GM21717 (cell line): Measurements from ENCODE around the gene PLA2G15.
A peak's percentile ranks its signal among the peaks of the same experiment; 100 is the strongest.

Experiments used
- ATAC-seq: cut with Tn5 transposase; IDR thresholded peaks from one replicate; pipeline ENCODE4 v1.9.1; 2021; ENCODE audit warnings: mild to moderate bottlenecking, moderate library complexity; ENCODE audit not compliant: unreplicated experiment

The PLA2G15 gene

GRCh38 chr16:68249371-68249770, 4.2 kb downstream of the PLA2G15 start:
- ATAC-seq, result no peak

- no peak for ATAC-seq
Measured at GRCh38 chr16:68250951-68251350, 5.8 kb downstream of the PLA2G15 start.

DNA sequence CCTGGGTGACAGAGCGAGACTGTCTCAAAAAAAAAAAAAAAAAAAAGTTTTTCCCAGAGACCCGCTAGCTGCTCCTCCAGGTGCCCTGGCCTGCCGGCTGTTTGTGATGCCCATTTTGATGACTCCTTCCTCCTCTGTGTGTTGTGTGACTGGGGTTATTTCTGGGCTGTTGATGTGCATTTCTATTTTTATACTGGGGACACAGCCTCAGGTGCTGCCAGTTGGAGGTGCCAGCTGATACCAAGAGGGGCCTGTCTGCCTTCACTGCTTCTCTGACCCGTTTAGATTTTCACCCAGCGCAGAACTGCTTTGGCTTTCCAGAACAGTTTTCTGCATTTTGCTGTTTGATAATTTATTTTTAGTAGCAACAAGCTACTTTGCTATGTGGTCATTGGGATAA, 6.7 kb downstream of the PLA2G15 start:
- no peak for ATAC-seq

- no peak for ATAC-seq
Measured at GRCh38 chr16:68252383-68252782, 7.2 kb downstream of the PLA2G15 start.

- no peak for ATAC-seq
Measured at GRCh38 chr16:68253721-68254120, 8.5 kb downstream of the PLA2G15 start.

DNA sequence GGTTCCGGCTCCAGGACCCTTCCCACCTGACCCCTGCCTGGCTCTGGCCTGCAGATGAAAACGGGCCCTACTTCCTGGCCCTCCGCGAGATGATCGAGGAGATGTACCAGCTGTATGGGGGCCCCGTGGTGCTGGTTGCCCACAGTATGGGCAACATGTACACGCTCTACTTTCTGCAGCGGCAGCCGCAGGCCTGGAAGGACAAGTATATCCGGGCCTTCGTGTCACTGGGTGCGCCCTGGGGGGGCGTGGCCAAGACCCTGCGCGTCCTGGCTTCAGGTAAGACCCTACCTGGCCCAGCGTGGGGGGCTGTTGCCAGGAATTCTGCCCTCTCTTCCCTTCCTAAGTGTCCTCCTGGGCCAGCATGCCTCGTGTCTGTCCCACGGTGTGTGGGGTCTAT, 10.5 kb downstream of the PLA2G15 start:
- no peak for ATAC-seq

DNA sequence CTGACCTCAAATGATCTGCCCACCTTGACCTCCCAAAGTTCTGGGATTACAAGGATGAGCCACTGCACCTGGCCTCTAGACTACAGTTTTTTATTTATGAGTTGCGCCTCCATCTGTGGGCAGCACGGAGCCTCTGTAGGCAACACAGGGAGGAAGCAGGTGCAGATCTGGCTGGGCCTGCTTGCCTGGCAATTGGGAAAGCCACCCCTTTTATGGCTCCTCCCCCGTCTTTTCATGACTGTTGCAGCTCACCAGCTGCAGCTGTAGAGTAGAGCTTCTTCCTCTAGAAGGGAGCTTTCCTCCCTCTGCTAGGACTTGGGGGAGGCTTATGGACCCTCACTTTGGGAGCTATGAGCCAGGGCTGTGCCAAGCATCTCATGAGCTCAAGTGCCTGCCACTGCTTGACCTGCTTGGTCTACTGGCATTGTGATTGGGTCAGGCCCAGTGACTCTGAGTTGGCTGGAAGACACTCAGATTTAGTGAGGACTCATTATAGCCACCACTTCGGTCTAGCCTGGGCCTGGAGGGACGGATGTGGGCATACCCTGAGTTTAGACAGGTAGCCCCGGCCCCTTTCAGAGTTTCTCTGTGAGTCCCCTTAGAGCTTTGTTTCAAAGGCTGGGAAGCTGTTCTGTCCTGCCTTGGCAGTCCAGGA, 12.2 kb downstream of the PLA2G15 start:
- peak; percentile 38 for ATAC-seq

DNA sequence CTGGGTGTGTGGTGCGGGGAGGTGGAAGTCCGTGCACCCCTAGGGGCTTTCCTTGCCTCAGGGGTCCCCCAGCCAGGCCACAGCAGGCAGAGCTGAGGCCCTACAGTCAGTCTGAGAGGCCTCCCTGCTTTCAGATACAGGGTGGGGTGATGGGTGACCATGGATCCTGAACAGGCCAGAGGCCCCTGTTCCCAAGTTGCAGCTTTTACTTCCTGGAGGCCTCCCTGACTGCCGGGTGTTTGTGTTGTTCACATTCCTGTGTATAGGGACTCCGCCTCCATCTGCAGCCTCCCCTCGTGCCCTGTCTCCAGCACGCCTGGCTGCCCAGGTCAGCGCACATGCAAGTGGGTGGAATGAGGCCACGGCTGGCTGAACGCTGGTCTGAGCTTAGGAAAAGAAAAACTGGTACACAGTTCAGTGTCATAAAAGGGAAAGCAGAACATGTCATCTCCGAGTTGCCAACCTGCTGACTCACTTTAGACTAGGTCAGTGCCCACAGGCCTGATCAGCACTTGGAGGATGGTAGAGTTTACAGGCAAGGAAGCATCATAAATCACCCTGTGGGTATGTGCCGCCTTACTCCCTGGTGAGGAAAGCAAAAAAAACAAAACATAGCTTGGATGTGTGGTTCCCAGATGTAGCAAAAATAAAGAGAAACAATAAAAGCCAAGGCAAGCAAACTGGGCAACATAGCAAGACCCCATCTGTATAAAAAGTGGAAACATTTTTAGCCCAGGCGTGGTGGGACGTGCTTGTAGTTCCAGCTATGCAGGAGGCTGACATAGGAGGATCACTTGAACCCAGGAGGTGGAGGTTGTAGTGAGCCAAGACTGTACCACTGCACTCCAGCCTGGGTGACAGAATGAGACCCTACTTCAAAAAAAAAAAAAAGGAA, 13.0 kb downstream of the PLA2G15 start:
- ATAC-seq, result peak; percentile 16

- ATAC-seq, result no peak
Measured at GRCh38 chr16:68259007-68259825, 14.0 kb downstream of the PLA2G15 start.

DNA sequence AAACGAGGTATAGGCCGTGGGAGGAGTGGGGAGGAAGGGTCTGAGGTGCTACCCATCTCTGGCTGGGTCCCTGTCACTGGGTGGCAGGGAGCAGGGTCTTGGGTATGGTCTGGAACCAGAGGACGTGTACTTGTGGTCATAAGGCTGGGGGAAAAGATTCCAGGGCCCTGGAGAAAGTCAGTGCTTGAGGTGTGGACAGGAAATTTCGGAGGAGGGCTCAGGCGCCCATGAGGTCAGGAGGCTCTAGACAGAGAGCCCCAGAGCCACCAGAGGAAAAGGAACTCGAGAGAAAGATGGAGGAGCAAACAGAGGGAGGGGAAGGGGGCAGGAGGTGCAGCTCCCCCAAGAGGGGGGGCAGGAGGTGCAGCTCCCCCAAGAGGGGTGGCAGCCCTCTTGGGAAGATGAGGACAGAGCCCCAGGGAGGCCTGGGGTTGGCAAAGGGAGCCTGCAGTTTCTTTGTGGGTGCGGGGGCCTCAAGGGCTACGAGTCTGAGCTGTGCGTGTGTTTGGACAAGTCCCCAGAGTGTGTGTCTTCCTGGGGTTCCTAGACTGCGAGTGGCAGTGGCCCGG, 18.5 kb downstream of the PLA2G15 start:
- ATAC-seq, result peak; percentile 0

GRCh38 chr16:68264128-68265077, 19.2 kb downstream of the PLA2G15 start, which contains the start of gene SLC7A6:
SLC7A6 (plus strand) TSS chr16:68264526; CDS start chr16:68274727, 10,201 bp downstream.
- peak; percentile 54 for ATAC-seq

DNA sequence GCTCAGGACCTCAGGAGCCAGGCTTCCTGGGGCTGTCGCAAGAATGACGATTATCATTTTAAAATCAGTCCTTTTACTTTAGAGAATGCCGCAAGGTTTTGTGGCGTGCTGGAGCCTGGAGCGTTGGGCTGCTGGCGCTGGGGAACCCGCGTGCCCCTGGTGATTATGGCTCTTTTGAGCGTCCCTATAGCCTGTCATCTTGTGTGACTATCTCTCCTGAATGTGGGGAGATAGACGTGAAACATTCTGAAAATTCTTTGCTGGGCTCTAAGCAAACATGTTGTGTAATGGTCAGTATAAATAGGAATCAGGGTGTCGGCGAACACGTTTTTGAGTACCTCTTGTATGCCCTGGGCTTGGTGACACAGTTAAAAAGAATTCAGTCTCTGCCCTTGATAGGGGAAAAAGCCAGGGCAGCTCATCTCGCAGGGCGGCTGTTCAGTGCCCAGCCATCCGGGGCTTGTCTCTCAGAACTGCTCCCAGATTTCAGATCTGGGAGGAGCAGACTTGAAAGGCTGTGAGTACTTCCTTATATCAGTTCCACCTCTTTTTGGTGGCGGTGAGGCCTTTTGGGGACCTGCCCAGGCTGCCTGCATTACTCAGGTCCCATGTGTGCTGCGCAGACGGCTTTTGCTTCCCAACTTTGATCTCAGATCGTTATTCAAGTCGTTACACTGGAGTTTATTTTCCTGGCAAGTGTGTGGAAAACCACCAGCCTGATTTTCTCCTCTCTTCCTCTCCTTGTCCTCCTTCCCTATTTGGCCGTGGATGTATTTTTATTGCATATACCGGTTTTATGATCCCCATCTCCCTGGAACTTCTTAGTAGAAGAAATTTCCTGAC, 20.1 kb downstream of the PLA2G15 start:
- peak; percentile 10 for ATAC-seq

DNA sequence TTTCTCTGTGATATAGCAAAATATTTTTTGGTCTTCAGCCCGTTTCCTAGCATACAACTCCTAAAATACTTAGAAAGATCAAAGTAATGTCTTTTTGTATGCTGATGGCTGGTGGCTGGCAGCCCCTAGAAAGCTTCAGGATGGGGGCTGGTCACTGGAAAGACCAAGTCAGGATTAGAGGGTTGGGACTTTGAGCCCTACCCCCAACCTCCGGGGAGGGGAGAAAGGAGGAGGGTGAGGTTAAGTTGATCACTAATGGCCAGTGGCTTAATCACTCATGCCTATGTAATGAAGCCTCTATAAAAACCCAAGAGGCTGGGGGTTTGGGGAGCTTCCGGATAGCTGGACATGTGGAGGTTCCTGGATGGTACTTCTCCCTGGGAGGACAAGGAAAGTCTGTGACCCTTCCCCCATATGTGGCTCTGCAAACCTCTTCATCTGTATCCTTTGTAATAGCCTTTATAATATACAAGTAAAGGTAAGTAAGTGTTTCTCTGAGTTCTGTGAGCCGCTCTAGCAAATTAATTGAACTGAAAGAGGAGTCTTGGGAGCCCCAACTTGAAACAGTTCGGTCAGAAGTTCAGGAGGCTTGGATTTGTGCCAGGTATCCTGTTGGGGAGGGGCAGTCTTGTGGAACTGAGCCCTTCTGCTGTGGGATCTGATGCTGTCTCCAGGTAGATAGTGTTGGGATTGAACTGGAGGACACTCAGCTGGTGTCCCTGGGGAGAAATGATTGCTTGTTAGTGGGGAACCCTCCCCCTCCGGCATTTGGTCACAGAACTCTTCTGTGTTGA, 22.6 kb downstream of the PLA2G15 start:
- no peak for ATAC-seq

DNA sequence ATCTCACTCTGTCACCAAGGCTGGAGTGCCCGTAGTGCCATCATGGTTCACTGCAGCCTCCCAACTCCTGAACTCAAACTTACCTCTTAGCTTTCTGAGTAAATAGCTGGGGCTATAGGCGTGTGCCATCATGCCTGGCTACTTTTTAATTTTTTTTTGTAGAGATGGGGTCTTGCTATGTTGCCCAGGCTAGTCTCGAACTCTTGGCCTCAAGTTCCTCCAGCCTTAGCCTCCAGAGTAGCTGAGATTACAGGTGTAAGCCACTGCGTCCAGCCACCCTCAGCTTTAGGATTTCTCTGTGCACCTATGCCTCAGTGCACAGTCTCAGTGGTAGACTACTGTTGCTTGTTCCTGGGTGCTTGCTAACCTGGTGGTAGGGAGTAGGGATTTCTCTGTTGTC, 24.6 kb downstream of the PLA2G15 start:
- ATAC-seq, result no peak

- ATAC-seq, result no peak
Measured at GRCh38 chr16:68270353-68270752, 25.2 kb downstream of the PLA2G15 start.

- ATAC-seq, result no peak
Measured at GRCh38 chr16:68272507-68273209, 27.5 kb downstream of the PLA2G15 start.

DNA sequence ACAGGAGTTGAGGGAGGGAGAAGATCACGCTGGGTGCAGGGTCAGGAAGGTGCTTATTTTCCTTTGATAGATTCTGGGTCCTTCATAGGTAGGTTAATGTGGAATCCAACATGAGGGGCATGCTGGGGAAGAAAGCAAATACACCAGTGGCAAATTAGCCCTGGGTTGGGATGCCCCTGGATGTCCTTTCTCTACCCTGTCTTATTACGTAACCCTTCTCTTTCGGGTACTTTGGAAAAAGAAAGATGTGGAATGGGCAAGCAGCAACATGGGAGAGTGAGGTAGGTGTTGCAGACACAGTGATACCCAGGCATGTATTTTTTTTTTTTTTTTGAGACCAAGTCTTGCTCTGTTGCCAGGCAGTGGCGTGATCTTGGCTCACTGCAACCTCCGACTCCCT, 28.3 kb downstream of the PLA2G15 start:
- ATAC-seq, result no peak

DNA sequence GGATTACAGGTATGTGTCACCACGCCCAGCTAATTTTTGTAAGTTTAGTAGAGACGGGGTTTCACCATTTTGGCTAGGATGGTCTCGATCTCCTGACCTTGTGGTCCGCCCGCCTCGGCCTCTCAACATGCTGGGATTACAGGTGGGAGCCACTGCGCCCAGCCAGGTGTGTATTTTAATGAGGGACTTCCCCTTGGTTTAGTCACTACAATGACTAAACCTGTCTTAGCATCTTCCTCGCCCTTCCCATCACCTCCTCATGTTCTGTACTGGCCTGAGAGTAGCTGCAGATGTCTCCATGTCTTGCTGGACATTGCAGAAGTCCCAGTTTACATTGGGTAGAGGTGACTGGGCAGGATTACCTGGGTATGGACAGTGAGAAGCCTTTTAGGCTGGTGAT, 28.7 kb downstream of the PLA2G15 start:
- ATAC-seq, result no peak
